Endothelial cell of umbilical vein (primary cell): ENCODE measurements around the gene MAP1B.

ENCODE experiments used
- EZH2 ChIP-seq: IDR thresholded peaks from 2 replicates; pipeline ENCODE4 v1.6.1; 2012; ENCODE audit warnings: borderline replicate concordance, low read depth, mild to moderate bottlenecking, moderate library complexity, low read length, inconsistent platforms; ENCODE audit not compliant: severe bottlenecking
- FOS ChIP-seq: IDR thresholded peaks from 2 replicates; pipeline ENCODE4 v1.6.1; 2011; ENCODE audit warnings: mild to moderate bottlenecking, low read length, moderate library complexity, borderline replicate concordance; ENCODE audit not compliant: insufficient read depth
- JUN ChIP-seq: IDR thresholded peaks from 2 replicates; pipeline ENCODE4 v1.6.1; 2011; ENCODE audit warnings: borderline replicate concordance, low read depth; ENCODE audit not compliant: insufficient read length, insufficient read depth
- MYC ChIP-seq: IDR thresholded peaks from one replicate; pipeline ENCODE4 v1.6.1; 2011; ENCODE audit warnings: mild to moderate bottlenecking, low read depth, low read length
- POLR2A ChIP-seq: IDR thresholded peaks from 2 replicates; pipeline ENCODE4 v1.6.1; 2012; ENCODE audit warnings: low read depth, mild to moderate bottlenecking, control low read depth, low read length
- POLR2AphosphoS5 ChIP-seq: IDR thresholded peaks from 2 replicates; pipeline ENCODE4 v1.6.1; 2012; ENCODE audit warnings: low read depth, mild to moderate bottlenecking, control low read depth, low read length, moderate library complexity; ENCODE audit not compliant: insufficient read depth
- TF ChIP-seq, protein P1 (sequence below), 2 donors: IDR thresholded peaks; 1 replicate in 1 of 2; 2 replicates in 1 of 2; pipeline ENCODE4 v1.5.1; 2011; ENCODE audit warnings: low read length in 2 of 2, mild to moderate bottlenecking in 2 of 2, moderate library complexity in 2 of 2, control low read depth in 1 of 2, inconsistent platforms in 1 of 2, low read depth in 1 of 2; ENCODE audit not compliant: insufficient read depth in 1 of 2; ENCODE audit errors: extremely low read depth in 1 of 2
- TF ChIP-seq, protein P2 (sequence below): IDR thresholded peaks from 2 replicates; pipeline ENCODE4 v1.6.1; 2011; ENCODE audit not compliant: insufficient read depth, insufficient read length

DNA sequence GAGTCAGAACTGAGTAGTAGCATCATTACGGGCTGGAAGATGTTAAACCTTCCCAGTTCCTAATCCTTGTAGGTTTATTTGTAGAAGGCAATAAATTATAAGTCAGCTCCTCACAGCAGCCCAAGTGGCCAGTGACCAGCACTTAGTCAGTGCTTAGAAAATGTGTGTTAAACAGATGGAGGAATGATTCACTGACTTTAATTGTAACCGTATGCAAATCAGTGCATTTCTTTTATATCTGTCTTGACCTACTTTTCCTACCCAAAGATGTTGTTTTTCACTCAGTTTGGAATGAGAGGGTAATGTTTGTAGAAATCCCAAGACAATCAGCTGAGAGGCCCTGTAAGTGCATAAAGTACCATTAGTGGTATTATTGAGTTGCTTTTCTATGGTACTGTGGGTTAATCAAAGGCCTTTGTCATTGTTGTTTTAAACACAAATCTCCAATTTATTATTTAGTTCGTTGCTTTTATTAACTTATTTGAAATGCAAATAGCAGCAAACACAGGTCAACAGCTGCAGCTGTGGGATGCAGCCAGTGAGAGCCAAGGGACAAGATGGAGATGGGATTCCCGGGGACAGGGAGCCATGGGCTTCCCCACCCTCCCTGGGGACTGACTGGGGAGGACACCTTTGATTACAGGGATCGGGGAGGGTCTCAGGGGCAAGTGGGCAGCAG lies 49.8 kb downstream of the MAP1B start:
- TF ChIP-seq, protein P1, sequence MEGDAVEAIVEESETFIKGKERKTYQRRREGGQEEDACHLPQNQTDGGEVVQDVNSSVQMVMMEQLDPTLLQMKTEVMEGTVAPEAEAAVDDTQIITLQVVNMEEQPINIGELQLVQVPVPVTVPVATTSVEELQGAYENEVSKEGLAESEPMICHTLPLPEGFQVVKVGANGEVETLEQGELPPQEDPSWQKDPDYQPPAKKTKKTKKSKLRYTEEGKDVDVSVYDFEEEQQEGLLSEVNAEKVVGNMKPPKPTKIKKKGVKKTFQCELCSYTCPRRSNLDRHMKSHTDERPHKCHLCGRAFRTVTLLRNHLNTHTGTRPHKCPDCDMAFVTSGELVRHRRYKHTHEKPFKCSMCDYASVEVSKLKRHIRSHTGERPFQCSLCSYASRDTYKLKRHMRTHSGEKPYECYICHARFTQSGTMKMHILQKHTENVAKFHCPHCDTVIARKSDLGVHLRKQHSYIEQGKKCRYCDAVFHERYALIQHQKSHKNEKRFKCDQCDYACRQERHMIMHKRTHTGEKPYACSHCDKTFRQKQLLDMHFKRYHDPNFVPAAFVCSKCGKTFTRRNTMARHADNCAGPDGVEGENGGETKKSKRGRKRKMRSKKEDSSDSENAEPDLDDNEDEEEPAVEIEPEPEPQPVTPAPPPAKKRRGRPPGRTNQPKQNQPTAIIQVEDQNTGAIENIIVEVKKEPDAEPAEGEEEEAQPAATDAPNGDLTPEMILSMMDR (IDR thresholded peaks at IDR 0.05; ENCODE audit: extremely low read depth in 1 of 2, insufficient read depth in 1 of 2, low read depth in 1 of 2, low read length in 2 of 2), result no peak
- TF ChIP-seq EZH2 (no peak), POLR2AphosphoS5 (no peak), FOS (no peak), POLR2A (no peak), JUN (peak; percentile 7), MYC (no peak)
- TF ChIP-seq, protein P2, sequence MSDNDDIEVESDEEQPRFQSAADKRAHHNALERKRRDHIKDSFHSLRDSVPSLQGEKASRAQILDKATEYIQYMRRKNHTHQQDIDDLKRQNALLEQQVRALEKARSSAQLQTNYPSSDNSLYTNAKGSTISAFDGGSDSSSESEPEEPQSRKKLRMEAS, result no peak
